Measurements from ENCODE around the gene LY6G6C.
A peak's percentile ranks its signal among the peaks of the same experiment; 100 is the strongest.

Gene LY6G6C

GRCh38 chr6:31721351-31722020 lies at the start of gene LY6G6C:
Gene LY6G6C (minus strand): TSS chr6:31721746. CDS start chr6:31721679, 67 bp downstream.
- DNase-seq = no peak

GRCh38 chr6:31770860-31771259 lies 49.3 kb upstream of the LY6G6C start:
- no peak for DNase-seq

GRCh38 chr6:31769684-31770371 lies 48.3 kb upstream of the LY6G6C start:
- peak; percentile 85 for DNase-seq

GRCh38 chr6:31768363-31769257 lies 47.1 kb upstream of the LY6G6C start:
- DNase-seq = no peak

GRCh38 chr6:31767096-31767645 lies 45.6 kb upstream of the LY6G6C start:
- DNase-seq = no peak

- no peak for DNase-seq
Measured at GRCh38 chr6:31765910-31766794, 44.6 kb upstream of the LY6G6C start.

GRCh38 chr6:31765559-31765909 lies 44.0 kb upstream of the LY6G6C start:
- DNase-seq = no peak

GRCh38 chr6:31764198-31764597 lies 42.7 kb upstream of the LY6G6C start:
- no peak for DNase-seq

GRCh38 chr6:31763619-31763940 lies 42.0 kb upstream of the LY6G6C start:
- DNase-seq = no peak

GRCh38 chr6:31762878-31763618 lies 41.5 kb upstream of the LY6G6C start:
- no peak for DNase-seq

GRCh38 chr6:31762356-31762755 lies 40.8 kb upstream of the LY6G6C start, which contains the start of gene SAPCD1:
Gene SAPCD1 (plus strand): TSS chr6:31762656. CDS start chr6:31763055, 399 bp downstream.
- no peak for DNase-seq

GRCh38 chr6:31761343-31761742 lies 39.8 kb upstream of the LY6G6C start:
- DNase-seq = no peak

- no peak for DNase-seq
Measured at GRCh38 chr6:31760790-31761189, 39.2 kb upstream of the LY6G6C start.

GRCh38 chr6:31758281-31758680 lies 36.7 kb upstream of the LY6G6C start:
- no peak for DNase-seq

- no peak for DNase-seq
Measured at GRCh38 chr6:31752739-31753319, 31.3 kb upstream of the LY6G6C start.

- DNase-seq = no peak
Measured at GRCh38 chr6:31750411-31751022, 29.0 kb upstream of the LY6G6C start.

GRCh38 chr6:31749301-31750036 lies 27.9 kb upstream of the LY6G6C start:
- DNase-seq = no peak

- no peak for DNase-seq
Measured at GRCh38 chr6:31744422-31744821, 22.9 kb upstream of the LY6G6C start.

- no peak for DNase-seq
Measured at GRCh38 chr6:31742894-31743293, 21.3 kb upstream of the LY6G6C start.

- no peak for DNase-seq
Measured at GRCh38 chr6:31741815-31742214, 20.3 kb upstream of the LY6G6C start.

All from GDM1 (cell line).